Mammary epithelial cell (primary cell): ENCODE results near the gene BLVRA.
"Not testable (repeated sequence)": the region's sequence is repeated elsewhere in the genome, so short reads cannot be mapped to it uniquely, and the experiment has no call there.

Experiments
- EZH2 ChIP-seq: IDR thresholded peaks from 2 replicates; pipeline ENCODE4 v1.6.1; 2012; ENCODE audit warnings: low read length, inconsistent platforms, borderline replicate concordance
- TF ChIP-seq, protein P1 (sequence below), 2 donors: IDR thresholded peaks in 1 of 2; conservative IDR thresholded peaks in 1 of 2; 2 replicates each; pipeline ENCODE4 v1.5.1; 2011 to 2012; ENCODE audit warnings: inconsistent platforms in 2 of 2, low read length in 2 of 2, mild to moderate bottlenecking in 2 of 2, control low read depth in 1 of 2, low read depth in 1 of 2; ENCODE audit not compliant: insufficient read depth in 1 of 2; ENCODE audit errors: extremely low read depth in 1 of 2

DNA sequence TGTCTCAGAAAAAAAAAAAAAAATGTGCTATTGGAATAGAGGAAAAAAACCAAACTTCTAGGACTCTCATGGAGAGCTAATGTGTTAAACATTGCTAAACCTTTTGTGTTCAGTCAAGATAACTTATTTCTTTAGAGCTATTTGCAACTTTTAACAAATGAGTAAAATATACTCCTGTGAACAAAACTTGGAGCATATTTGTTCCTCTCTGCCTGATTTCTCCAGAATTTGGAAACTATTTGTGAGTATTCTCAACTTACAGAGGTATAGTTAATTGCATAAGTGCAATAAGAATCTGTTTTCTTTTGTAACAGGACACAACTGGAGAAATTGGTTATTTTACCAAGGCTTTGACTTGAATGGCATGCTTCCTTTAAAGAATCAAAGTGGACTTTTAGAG is 72.4 kb downstream of the BLVRA start:
- TF ChIP-seq, protein P1, sequence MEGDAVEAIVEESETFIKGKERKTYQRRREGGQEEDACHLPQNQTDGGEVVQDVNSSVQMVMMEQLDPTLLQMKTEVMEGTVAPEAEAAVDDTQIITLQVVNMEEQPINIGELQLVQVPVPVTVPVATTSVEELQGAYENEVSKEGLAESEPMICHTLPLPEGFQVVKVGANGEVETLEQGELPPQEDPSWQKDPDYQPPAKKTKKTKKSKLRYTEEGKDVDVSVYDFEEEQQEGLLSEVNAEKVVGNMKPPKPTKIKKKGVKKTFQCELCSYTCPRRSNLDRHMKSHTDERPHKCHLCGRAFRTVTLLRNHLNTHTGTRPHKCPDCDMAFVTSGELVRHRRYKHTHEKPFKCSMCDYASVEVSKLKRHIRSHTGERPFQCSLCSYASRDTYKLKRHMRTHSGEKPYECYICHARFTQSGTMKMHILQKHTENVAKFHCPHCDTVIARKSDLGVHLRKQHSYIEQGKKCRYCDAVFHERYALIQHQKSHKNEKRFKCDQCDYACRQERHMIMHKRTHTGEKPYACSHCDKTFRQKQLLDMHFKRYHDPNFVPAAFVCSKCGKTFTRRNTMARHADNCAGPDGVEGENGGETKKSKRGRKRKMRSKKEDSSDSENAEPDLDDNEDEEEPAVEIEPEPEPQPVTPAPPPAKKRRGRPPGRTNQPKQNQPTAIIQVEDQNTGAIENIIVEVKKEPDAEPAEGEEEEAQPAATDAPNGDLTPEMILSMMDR (conservative IDR thresholded peaks at IDR 0.05 in 1 of 2, IDR thresholded peaks at IDR 0.05 in 1 of 2; ENCODE audit: extremely low read depth in 1 of 2, insufficient read depth in 1 of 2, low read depth in 1 of 2, low read length in 2 of 2): not testable (repeated sequence)
- TF ChIP-seq EZH2: not testable (repeated sequence)
